ENCODE measurements around the gene GRID2.
A peak's percentile ranks its signal among the peaks of the same experiment; 100 is the strongest.

GRID2 gene

DNA sequence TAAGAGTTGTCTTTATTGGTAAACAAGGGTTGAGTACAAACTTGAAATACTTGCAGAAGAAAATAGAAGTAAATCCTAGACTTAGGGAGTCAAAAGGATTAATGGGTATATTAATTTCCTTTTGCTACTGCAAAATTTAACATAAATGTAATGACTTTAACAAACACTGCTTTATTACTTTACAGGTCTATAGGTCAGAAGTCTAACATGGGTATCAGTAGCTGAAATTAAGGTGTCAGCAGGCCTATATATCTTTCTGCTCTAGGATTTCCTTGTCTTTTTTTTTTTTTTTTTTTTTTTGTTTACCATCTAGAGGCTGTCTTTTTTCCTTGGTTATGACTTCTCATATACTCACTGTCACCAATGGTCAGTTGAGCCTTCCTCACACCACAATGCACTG lies 220.4 kb downstream of the GRID2 start:
- Histone ChIP-seq H3K14ac (ENCODE audit: low read length) (no peak overlapping the region), H3K27ac (replicated peaks; ENCODE audit: low read length) (no peak overlapping the region), H3K4ac (ENCODE audit: low read length) (no peak overlapping the region), H3K27me3 (ENCODE audit: control insufficient read depth in 3 of 3, insufficient read depth in 3 of 3, low read depth in 1 of 3, low read length in 3 of 3) (no peaks in the 10 kb centered on the region), H2BK15ac (ENCODE audit: low read length) (no peak overlapping the region), H3K4me1 (ENCODE audit: control insufficient read depth in 2 of 2, insufficient read depth in 1 of 2, low read depth in 1 of 2, low read length in 2 of 2) (peaks cover 2 to 30% of the 10 kb centered on the region in 2 donors), H3K36me3 (replicated peaks in 1 of 2; ENCODE audit: control insufficient read depth in 2 of 2, insufficient read depth in 2 of 2, low read length in 2 of 2) (no peaks in the 10 kb centered on the region), H2BK120ac (ENCODE audit: low read depth, low read length) (no peak overlapping the region), H3K79me1 (ENCODE audit: low read depth, low read length) (no peaks in the 10 kb centered on the region), H3K4me3 (ENCODE audit: low read length in 2 of 2) (no peak overlapping the region), H3K9me3 (replicated peaks in 1 of 2; ENCODE audit: control insufficient read depth in 2 of 2, insufficient read depth in 1 of 2, low read depth in 1 of 2, low read length in 2 of 2) (no peaks in the 10 kb centered on the region), H4K8ac (ENCODE audit: low read depth, low read length) (no peak overlapping the region), H2BK5ac (ENCODE audit: low read length) (no peak overlapping the region), H2BK12ac (ENCODE audit: low read length) (no peak overlapping the region), H3K23ac (ENCODE audit: low read depth, low read length, poor library complexity) (no peak overlapping the region), H3K18ac (ENCODE audit: low read length) (no peak overlapping the region), H3K9ac (ENCODE audit: low read depth, low read length, poor library complexity) (no peak overlapping the region), H2AFZ (ENCODE audit: low read length) (no peak overlapping the region), H2AK5ac (ENCODE audit: low read depth, low read length) (no peak overlapping the region), H3K4me2 (ENCODE audit: insufficient read depth, low read length, poor library complexity, severe bottlenecking) (no peak overlapping the region), H4K91ac (ENCODE audit: low read depth, low read length, poor library complexity) (no peak overlapping the region)
- DNase-seq (ENCODE audit: low spot score): no peak

DNA sequence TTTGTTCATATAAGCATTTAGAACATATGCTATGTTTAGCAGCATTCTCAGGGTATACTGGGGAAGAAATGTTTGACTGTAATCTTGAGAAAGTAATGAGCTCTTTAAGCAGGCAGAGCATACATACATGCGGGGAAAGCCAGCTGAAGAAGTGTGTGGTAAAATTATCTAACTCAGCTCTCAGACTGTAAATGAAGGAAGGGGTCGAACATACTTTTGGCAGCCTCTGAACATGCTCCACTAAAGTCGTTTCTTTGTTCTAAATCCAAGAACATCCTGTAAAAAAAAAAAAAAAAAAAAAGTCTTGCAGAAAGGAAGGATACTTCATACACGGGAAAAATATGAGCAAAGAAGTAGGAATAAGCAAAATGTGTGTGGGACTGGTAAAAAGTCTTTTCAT lies 224.8 kb downstream of the GRID2 start:
- Histone ChIP-seq H4K91ac (ENCODE audit: low read depth, low read length, poor library complexity) (no peak overlapping the region), H2BK120ac (ENCODE audit: low read depth, low read length) (no peak overlapping the region), H2BK15ac (ENCODE audit: low read length) (no peak overlapping the region), H3K36me3 (replicated peaks in 1 of 2; ENCODE audit: control insufficient read depth in 2 of 2, insufficient read depth in 2 of 2, low read length in 2 of 2) (no peaks in the 10 kb centered on the region), H3K4me3 (ENCODE audit: low read length in 2 of 2) (no peak overlapping the region), H4K8ac (ENCODE audit: low read depth, low read length) (no peak overlapping the region), H3K14ac (ENCODE audit: low read length) (no peak overlapping the region), H3K4ac (ENCODE audit: low read length) (no peak overlapping the region), H3K4me1 (ENCODE audit: control insufficient read depth in 2 of 2, insufficient read depth in 1 of 2, low read depth in 1 of 2, low read length in 2 of 2) (peaks cover 5 to 16% of the 10 kb centered on the region in 2 donors), H3K79me1 (ENCODE audit: low read depth, low read length) (no peaks in the 10 kb centered on the region), H3K18ac (ENCODE audit: low read length) (no peak overlapping the region), H3K27me3 (ENCODE audit: control insufficient read depth in 3 of 3, insufficient read depth in 3 of 3, low read depth in 1 of 3, low read length in 3 of 3) (no peaks in the 10 kb centered on the region), H3K27ac (replicated peaks; ENCODE audit: low read length) (no peak overlapping the region), H3K9me3 (replicated peaks in 1 of 2; ENCODE audit: control insufficient read depth in 2 of 2, insufficient read depth in 1 of 2, low read depth in 1 of 2, low read length in 2 of 2) (no peaks in the 10 kb centered on the region), H3K23ac (ENCODE audit: low read depth, low read length, poor library complexity) (no peak overlapping the region), H2AK5ac (ENCODE audit: low read depth, low read length) (no peak overlapping the region), H2BK5ac (ENCODE audit: low read length) (no peak overlapping the region), H3K4me2 (ENCODE audit: insufficient read depth, low read length, poor library complexity, severe bottlenecking) (no peak overlapping the region), H2BK12ac (ENCODE audit: low read length) (no peak overlapping the region), H3K9ac (ENCODE audit: low read depth, low read length, poor library complexity) (no peak overlapping the region), H2AFZ (ENCODE audit: low read length) (peak overlapping the region; percentile 40)
- DNase-seq (ENCODE audit: low spot score): no peak
- no CpG with 5 or more reads among the region's 4 CpGs for WGBS, 2 donors (ENCODE audit: extremely low coverage in 2 of 2, insufficient read length in 2 of 2, insufficient replicate concordance in 1 of 2)

DNA sequence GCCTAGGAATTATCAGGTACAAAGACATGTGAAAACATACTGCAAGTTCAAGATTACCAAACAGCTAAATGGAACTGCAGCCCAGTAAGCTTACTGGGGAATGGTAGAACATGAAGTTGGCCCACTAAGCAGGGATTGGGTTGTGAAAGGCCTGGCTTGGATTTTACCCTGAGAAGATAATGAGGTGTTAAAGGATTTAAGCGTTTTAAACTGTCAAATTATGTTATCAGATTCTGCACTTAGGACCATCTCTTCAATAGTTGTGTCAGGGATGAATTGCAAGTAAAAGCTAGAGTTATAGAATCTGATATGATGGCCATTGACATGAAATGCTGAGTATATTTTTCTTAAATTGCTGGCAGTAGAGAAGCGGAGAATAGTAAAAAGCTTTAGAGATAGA lies 225.7 kb downstream of the GRID2 start:
- Histone ChIP-seq H2AFZ (ENCODE audit: low read length) (peak overlapping the region; percentile 40), H3K14ac (ENCODE audit: low read length) (no peak overlapping the region), H3K27me3 (ENCODE audit: control insufficient read depth in 3 of 3, insufficient read depth in 3 of 3, low read depth in 1 of 3, low read length in 3 of 3) (no peaks in the 10 kb centered on the region), H2BK120ac (ENCODE audit: low read depth, low read length) (no peak overlapping the region), H2BK5ac (ENCODE audit: low read length) (no peak overlapping the region), H3K4me2 (ENCODE audit: insufficient read depth, low read length, poor library complexity, severe bottlenecking) (no peak overlapping the region), H2AK5ac (ENCODE audit: low read depth, low read length) (no peak overlapping the region), H3K79me1 (ENCODE audit: low read depth, low read length) (no peaks in the 10 kb centered on the region), H4K91ac (ENCODE audit: low read depth, low read length, poor library complexity) (no peak overlapping the region), H3K27ac (replicated peaks; ENCODE audit: low read length) (no peak overlapping the region), H3K23ac (ENCODE audit: low read depth, low read length, poor library complexity) (no peak overlapping the region), H3K4me3 (ENCODE audit: low read length in 2 of 2) (no peak overlapping the region), H3K4ac (ENCODE audit: low read length) (no peak overlapping the region), H3K36me3 (replicated peaks in 1 of 2; ENCODE audit: control insufficient read depth in 2 of 2, insufficient read depth in 2 of 2, low read length in 2 of 2) (no peaks in the 10 kb centered on the region), H2BK15ac (ENCODE audit: low read length) (no peak overlapping the region), H2BK12ac (ENCODE audit: low read length) (no peak overlapping the region), H4K8ac (ENCODE audit: low read depth, low read length) (no peak overlapping the region), H3K9ac (ENCODE audit: low read depth, low read length, poor library complexity) (no peak overlapping the region), H3K9me3 (replicated peaks in 1 of 2; ENCODE audit: control insufficient read depth in 2 of 2, insufficient read depth in 1 of 2, low read depth in 1 of 2, low read length in 2 of 2) (no peaks in the 10 kb centered on the region), H3K18ac (ENCODE audit: low read length) (no peak overlapping the region), H3K4me1 (ENCODE audit: control insufficient read depth in 2 of 2, insufficient read depth in 1 of 2, low read depth in 1 of 2, low read length in 2 of 2) (peaks cover 5 to 16% of the 10 kb centered on the region in 2 donors)
- no peak for DNase-seq (ENCODE audit: low spot score)
- no CpG with 5 or more reads among the region's 2 CpGs for WGBS, 2 donors (ENCODE audit: extremely low coverage in 2 of 2, insufficient read length in 2 of 2, insufficient replicate concordance in 1 of 2)

DNA sequence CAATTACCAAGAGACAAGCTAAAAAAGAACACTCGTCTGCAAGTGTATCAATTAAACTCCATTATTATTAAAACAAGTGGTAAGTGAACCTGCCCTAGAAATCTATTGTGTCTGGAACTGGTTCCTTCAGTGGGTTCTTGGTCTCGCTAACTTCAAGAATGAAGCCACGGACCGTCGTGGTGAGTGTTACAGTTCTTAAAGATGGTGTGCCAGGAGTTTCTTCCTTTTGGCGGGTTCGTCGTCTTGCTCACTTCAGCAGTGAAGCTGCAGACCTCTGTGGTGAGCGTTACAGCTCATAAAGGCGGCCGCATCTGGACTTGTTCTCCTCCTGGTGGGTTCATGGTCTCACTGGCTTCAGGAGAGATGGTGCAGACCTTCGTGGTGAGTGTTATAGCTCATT lies 231.8 kb downstream of the GRID2 start:
- H2BK15ac ChIP-seq (ENCODE audit: low read length): no peak overlapping the region
- no peak overlapping the region for H3K4me2 ChIP-seq (ENCODE audit: insufficient read depth, low read length, poor library complexity, severe bottlenecking)
- no peaks in the 10 kb centered on the region for H3K79me1 ChIP-seq (ENCODE audit: low read depth, low read length)
- no CpG with 5 or more reads among the region's 12 CpGs for WGBS, 2 donors (ENCODE audit: extremely low coverage in 2 of 2, insufficient read length in 2 of 2, insufficient replicate concordance in 1 of 2)
- no peak overlapping the region for H2BK120ac ChIP-seq (ENCODE audit: low read depth, low read length)
- H2AFZ ChIP-seq (ENCODE audit: low read length): peak overlapping the region; percentile 69
- no peak for DNase-seq (ENCODE audit: low spot score)
- H3K27ac ChIP-seq (replicated peaks; ENCODE audit: low read length): no peak overlapping the region
- no peak overlapping the region for H4K8ac ChIP-seq (ENCODE audit: low read depth, low read length)
- H3K4me3 ChIP-seq (ENCODE audit: low read length in 2 of 2): no peak overlapping the region
- no peaks in the 10 kb centered on the region for H3K36me3 ChIP-seq (replicated peaks in 1 of 2; ENCODE audit: control insufficient read depth in 2 of 2, insufficient read depth in 2 of 2, low read length in 2 of 2)
- no peak overlapping the region for H4K91ac ChIP-seq (ENCODE audit: low read depth, low read length, poor library complexity)
- H2BK12ac ChIP-seq (ENCODE audit: low read length): no peak overlapping the region
- H3K4ac ChIP-seq (ENCODE audit: low read length): no peak overlapping the region
- H3K23ac ChIP-seq (ENCODE audit: low read depth, low read length, poor library complexity): no peak overlapping the region
- H2AK5ac ChIP-seq (ENCODE audit: low read depth, low read length): no peak overlapping the region
- H3K18ac ChIP-seq (ENCODE audit: low read length): no peak overlapping the region
- H3K27me3 ChIP-seq (ENCODE audit: control insufficient read depth in 3 of 3, insufficient read depth in 3 of 3, low read depth in 1 of 3, low read length in 3 of 3): no peaks in the 10 kb centered on the region
- no peak overlapping the region for H2BK5ac ChIP-seq (ENCODE audit: low read length)
- no peak overlapping the region for H3K9ac ChIP-seq (ENCODE audit: low read depth, low read length, poor library complexity)
- no peak overlapping the region for H3K14ac ChIP-seq (ENCODE audit: low read length)
- no peaks in the 10 kb centered on the region for H3K4me1 ChIP-seq (ENCODE audit: control insufficient read depth in 2 of 2, insufficient read depth in 1 of 2, low read depth in 1 of 2, low read length in 2 of 2)
- no peaks in the 10 kb centered on the region for H3K9me3 ChIP-seq (replicated peaks in 1 of 2; ENCODE audit: control insufficient read depth in 2 of 2, insufficient read depth in 1 of 2, low read depth in 1 of 2, low read length in 2 of 2)

All from neuronal stem cell (in vitro differentiated cells).